HG03060 (cell line): ENCODE data around the gene ZNF267.
"Not testable (repeated sequence)": the region's sequence is repeated elsewhere in the genome, so short reads cannot be mapped to it uniquely, and the experiment has no call there.

Experiments
- ATAC-seq: cut with Tn5 transposase; IDR thresholded peaks from one replicate; pipeline ENCODE4 v1.9.1; 2021; ENCODE audit warnings: low read depth, moderate number of reproducible peaks; ENCODE audit not compliant: unreplicated experiment

Gene ZNF267

GRCh38 chr16:31873556-31874365 is at the start of gene ZNF267:
ZNF267 (plus strand) TSS chr16:31873807; CDS start chr16:31873967, 160 bp downstream.
- peak; percentile 23 for ATAC-seq

GRCh38 chr16:31833047-31833446 is 40.6 kb upstream of the ZNF267 start:
- no peak for ATAC-seq

DNA sequence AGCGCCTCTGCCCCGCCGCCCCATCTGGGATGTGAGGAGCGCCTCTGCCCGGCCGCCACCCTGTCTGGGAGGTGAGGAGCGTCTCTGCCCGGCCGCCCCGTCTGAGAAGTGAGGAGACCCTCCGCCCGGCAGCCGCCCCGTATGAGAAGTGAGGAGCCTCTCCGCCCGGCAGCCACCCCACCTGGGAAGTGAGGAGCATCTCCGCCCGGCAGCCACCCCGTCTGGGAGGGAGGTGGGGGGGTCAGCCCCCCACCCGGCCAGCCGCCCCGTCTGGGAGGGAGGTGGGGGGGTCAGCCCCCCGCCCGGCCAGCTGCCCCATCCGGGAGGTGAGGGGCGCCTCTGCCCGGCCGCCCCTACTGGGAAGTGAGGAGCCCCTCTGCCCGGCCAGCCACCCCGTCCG is 37.2 kb upstream of the ZNF267 start:
- not testable (repeated sequence) for ATAC-seq

GRCh38 chr16:31842864-31843263 is 30.7 kb upstream of the ZNF267 start:
- no peak for ATAC-seq

- ATAC-seq: not testable (repeated sequence)
Observed at GRCh38 chr16:31848572-31848971, 25.0 kb upstream of the ZNF267 start.

GRCh38 chr16:31853291-31853690 is 20.3 kb upstream of the ZNF267 start:
- ATAC-seq: no peak

- no peak for ATAC-seq
Observed at GRCh38 chr16:31860508-31860907, 13.1 kb upstream of the ZNF267 start.

DNA sequence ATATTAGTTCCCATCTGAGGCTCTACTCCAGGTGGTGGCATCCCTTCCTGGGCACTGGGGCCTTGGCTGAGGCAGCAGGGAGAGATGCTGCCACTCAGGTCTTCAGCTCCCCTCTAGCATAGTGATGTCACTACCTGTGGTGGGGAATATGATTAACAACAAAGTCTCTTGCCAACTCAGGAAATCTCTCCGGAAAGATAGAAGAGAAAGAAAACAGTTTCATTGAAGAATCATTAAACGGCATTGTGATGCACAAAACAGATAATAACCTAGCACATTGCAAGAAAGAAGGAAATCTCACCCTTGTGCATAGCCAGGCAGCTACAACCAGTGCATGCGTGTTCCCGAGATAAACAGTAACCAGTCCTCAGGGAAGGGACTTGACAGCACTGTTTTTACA is 12.2 kb upstream of the ZNF267 start:
- ATAC-seq: no peak

DNA sequence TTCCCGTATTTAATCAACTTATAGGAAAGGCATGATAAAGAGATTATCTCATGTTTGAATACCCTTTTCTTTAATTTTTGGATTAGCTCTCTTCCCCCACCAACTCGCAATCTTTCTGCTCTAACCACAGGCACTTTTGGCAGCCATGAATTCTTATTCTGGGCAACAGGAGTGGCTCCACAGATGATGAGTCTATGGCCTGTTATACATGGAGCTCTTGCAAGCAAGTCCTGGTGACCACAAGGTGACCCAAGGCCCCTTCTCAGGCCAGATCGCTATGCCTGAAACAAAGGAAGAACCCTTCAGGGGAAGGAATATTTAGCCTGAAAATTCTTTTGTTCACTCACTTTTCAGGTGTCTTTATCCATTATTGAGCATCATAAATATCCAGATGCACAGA is 10.8 kb upstream of the ZNF267 start:
- ATAC-seq: no peak

DNA sequence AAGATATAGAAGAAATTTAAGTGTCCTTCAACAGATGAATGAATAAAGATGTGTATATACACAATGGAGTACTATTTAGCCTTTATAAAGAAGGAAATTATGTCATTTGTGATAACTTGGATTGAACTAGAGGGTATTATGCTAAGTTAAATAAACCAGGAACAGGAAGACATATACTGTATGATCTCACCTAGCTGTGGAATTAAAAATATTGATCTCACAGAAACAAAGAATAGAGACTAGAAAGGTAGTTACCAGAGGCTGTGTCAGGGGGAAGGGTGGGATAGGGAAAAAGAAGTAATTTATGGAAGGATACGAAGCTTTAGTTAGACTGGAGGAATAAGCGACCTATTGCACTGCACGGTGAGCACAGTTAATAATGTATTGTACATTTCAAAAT is 5.4 kb upstream of the ZNF267 start:
- no peak for ATAC-seq

- no peak for ATAC-seq
Observed at GRCh38 chr16:31868691-31869167, 4.9 kb upstream of the ZNF267 start.

- peak; percentile 36 for ATAC-seq
Observed at GRCh38 chr16:31869511-31870201, 4.0 kb upstream of the ZNF267 start.

GRCh38 chr16:31870809-31871208 is 2.8 kb upstream of the ZNF267 start:
- no peak for ATAC-seq

GRCh38 chr16:31871510-31871909 is 2.1 kb upstream of the ZNF267 start:
- ATAC-seq: no peak

GRCh38 chr16:31872201-31872600 is 1.4 kb upstream of the ZNF267 start:
- ATAC-seq: no peak

DNA sequence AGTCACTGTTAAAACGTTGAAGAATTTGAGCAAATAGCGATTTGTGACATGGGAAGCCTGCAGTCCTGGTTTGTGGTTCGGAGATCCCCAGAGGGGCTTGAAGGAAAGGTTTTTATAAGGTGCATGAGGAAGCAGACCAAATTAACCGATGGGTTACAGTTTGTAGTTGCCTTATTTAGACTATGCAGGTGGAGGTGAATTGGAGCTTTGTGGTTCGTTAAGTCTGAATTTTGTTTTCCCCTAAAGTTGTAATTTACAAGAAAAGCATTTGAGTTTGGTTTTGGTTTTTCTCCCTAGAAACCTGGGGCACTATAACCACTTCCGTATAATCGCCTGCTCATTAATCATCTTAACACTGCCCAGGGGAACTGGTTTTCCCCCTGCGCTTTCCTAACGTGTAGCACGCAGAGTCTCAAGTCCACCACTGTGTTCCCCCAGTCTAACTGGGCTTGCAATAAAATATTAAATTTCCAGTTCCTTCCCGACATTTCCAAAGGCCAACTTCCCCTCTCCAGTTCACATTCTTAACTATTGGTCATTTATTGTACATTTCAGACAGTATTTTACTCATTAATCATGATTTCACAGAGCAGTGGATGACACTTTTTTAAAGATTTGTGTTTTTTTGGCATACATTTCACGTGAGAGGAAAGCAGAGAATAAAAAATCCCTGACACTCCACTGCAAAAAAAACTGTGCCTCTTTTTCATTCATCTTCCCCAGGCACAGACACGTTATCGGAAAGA is 932 bp downstream of the ZNF267 start:
- peak; percentile 21 for ATAC-seq

GRCh38 chr16:31875112-31875803 is 1.7 kb downstream of the ZNF267 start:
- ATAC-seq: no peak

DNA sequence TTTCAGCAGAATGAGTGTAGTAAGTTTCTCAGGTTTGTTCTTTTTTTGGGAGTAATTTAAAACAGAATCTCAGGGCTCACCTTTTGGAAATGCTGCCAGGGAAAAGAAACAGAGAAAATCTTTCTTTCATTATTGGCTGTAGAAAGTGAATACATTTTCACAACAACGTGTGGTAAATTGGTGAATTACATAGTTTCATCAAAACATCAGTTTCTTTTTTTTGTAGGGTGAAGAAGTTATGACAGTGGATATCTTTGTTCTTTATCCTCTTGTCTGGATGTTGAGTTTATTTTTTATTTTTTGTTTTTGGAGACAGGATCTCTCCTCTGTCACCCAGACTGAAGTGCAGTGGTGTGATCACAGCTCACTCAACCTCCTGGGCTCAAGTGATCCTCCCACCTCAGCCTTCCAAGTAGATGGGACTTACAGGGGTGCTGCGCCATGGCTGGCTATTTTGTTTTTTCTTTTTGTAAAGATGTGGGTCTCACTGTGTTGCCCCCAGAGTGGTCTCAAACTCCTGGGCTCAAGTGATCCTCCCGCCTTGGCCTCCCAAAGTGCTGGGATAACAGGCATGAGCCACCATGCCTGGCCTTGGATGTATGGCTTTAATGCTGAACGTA is 2.4 kb downstream of the ZNF267 start:
- ATAC-seq: no peak

GRCh38 chr16:31876951-31877828 is 3.6 kb downstream of the ZNF267 start:
- peak; percentile 50 for ATAC-seq
